ENCODE results near the gene CHEK2.
"Not testable (repeated sequence)": the region's sequence is repeated elsewhere in the genome, so short reads cannot be mapped to it uniquely, and the experiment has no call there.

The CHEK2 gene

DNA sequence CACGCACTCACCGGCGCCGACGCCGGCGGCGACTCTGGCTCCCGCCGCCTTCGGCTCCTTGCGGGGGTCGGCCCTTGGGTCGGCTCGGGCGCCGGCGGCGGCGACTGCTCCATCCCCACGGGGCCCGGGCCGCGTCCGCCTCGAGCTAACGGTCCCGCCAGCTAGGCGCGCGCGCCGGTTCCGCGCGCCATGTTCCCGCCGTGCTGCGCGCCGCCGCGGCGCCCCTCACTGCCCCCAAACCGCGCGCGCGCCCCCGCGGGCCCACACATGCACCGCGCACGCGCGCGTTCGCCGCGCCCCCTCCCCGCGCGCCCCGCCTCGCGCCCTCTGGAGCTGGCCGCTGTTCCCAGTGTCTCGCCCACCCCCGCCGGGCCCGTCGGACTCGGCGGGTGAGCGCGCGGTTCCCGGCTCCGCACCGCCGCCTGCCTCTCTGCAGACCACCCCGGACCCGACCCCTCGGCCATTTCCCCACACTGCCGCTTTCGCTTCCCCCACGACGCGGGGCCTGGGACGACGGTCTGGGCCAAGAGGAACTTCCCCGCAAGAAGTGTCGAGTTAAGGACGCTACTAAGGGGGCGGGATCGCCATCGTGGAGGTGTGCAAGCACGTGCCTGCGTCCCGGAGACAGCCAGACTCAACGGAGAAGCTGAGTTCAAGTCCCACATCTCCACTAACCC lies 61.9 kb downstream of the CHEK2 start, which contains the start of gene TTC28:
Gene TTC28 (minus strand): TSS at position 230 of the 677 bp plus-strand sequence. CDS start 117 bp downstream, at position 113.
- H3K4me3 ChIP-seq (ENCODE audit: low read depth, low read length), result peak within 1 kb of the TSS; percentile 70
- DNase-seq (ENCODE audit: low read depth, low spot score), result peak; percentile 63

DNA sequence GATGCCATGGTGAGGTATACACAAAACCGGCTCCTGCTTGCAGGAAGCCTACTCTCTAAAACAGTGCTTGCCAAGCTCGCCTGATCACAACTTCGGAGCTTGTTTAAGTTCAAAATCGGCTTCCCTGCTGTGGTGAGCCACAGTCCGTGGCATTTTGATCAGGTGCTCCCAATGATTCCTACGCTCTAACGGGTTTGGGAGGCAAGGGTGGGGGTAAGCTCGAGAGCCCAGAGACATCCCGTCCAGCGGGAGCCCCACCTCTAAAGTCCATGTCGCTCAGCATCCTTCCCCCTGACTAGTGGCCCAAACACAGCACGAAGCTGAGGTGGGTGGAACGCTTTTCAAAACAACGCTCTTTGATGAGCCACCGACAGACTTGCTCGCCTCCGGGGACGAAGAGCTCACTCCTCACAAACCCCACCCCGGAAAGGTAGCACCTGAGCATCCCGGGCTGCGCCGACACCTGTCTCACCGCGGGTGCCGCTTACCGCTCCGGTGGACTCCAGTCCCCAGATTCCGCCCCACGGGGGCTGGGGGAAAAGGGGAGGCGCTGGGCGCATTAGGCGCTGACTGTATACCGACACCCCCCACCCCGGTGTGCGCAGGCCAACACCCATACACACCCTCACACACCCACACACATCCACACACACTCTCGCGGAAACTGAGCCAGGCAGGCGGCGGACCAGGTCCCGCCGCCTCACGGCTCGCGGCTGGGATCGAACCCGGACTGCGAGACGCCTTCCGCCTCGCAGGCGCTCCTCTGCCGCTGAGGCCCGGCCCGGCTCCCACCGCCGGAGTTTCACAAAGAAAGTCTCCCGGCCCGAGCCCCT lies 62.6 kb downstream of the CHEK2 start:
- DNase-seq (ENCODE audit: low read depth, low spot score); in situ Hi-C loops (cut with HindIII; ENCODE audit: low sequenced_read_pairs): not testable (repeated sequence)
- H3K4me3 ChIP-seq (ENCODE audit: low read depth, low read length), result peak overlapping the region; percentile 70

More for the DNA sequence above, 61.9 kb downstream of the CHEK2 start, which contains the start of gene TTC28:
- in situ Hi-C loops (cut with HindIII; ENCODE audit: low sequenced_read_pairs), result not testable (repeated sequence)

DNA sequence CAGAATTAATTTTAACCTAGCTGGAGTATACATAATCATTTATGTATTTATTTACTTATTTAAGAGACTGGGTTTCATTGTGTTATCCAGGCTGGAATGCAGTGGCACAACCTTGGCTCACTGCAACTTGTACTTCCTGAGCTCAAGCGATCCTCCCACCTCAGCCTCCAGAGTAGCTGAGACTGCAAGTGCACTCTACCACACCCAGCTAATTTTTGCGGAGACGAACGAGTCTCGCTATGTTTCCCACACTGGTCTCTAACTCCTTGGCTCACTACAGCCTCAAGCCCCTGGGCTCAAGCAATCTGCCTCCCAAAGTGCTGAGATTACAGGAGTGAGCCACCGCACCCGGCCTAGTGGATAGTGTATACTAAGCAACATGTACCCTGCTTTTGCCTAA lies 63.5 kb downstream of the CHEK2 start:
- in situ Hi-C loops (cut with HindIII; ENCODE audit: low sequenced_read_pairs); DNase-seq (ENCODE audit: low read depth, low spot score); H3K4me3 ChIP-seq (ENCODE audit: low read depth, low read length): not testable (repeated sequence)

DNA sequence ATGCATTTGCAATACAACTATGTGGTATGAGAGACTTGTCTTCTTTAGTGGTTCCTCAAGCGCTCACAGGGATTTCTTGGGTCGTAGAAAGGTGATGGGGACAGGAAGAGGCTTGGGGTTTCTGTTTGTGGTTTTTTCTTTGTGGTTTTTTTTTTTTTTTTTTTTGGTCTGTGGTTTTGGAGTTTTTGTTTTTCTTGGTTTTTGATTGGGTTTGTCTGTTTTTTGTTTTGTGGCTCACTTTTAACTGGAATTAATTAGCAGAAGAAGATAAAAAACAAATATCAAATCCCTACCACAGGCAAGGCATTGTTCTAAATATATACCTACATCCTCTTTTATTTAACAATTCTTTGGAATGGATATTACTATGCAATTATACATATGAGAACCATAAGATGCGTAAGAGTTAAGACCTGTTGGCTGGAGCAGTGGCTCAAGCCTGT lies 67.5 kb downstream of the CHEK2 start:
- peak; percentile 71 for DNase-seq (ENCODE audit: low read depth, low spot score)
- in situ Hi-C loops (cut with HindIII; ENCODE audit: low sequenced_read_pairs), result no loop called here
- TF ChIP-seq, protein P1, sequence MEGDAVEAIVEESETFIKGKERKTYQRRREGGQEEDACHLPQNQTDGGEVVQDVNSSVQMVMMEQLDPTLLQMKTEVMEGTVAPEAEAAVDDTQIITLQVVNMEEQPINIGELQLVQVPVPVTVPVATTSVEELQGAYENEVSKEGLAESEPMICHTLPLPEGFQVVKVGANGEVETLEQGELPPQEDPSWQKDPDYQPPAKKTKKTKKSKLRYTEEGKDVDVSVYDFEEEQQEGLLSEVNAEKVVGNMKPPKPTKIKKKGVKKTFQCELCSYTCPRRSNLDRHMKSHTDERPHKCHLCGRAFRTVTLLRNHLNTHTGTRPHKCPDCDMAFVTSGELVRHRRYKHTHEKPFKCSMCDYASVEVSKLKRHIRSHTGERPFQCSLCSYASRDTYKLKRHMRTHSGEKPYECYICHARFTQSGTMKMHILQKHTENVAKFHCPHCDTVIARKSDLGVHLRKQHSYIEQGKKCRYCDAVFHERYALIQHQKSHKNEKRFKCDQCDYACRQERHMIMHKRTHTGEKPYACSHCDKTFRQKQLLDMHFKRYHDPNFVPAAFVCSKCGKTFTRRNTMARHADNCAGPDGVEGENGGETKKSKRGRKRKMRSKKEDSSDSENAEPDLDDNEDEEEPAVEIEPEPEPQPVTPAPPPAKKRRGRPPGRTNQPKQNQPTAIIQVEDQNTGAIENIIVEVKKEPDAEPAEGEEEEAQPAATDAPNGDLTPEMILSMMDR (IDR thresholded peaks at IDR 0.05; ENCODE audit: low read depth, low read length), result no peak
- no peak overlapping the region for H3K4me3 ChIP-seq (ENCODE audit: low read depth, low read length)

DNA sequence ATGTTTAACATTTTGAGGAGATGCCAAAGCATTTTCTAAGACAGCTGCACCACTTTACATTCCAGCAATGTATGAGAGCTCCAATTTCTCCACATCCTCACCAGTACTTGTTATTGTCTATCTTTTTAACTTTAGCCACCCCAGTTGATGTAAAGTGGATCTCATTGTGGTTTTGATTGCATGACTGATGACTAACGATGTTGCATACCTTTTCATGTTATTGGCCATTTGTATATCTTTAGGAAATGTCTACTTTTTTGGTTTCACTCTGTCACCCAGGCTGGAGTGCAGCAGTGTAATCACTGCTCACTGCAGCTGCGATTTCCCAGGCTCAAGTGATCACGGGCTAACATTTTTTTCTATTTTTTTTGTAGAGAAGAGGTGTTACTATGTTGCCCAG lies 70.9 kb downstream of the CHEK2 start:
- DNase-seq (ENCODE audit: low read depth, low spot score), result no peak
- no peak overlapping the region for H3K4me3 ChIP-seq (ENCODE audit: low read depth, low read length)
- in situ Hi-C loops (cut with HindIII; ENCODE audit: low sequenced_read_pairs), result no loop called here
- TF ChIP-seq, protein P1 (IDR thresholded peaks at IDR 0.05; ENCODE audit: low read depth, low read length), result no peak

DNA sequence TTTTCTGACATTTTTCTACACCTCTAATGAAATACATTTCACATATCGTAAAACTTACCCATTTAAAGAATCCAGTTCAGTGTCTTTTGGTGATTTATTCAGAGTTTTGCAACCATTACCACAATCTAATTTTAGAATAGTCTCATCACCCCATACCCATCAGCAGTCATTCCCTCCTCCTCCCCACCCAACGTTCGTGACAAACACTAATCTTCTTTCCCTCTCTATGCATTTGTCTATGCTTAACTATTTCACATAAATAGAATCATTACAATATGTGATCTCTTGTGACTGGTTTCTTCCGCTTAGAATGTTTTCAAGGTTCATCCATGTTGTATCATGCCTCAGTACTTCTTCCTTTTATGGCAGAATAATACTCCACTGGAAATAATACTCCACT lies 71.5 kb downstream of the CHEK2 start:
- in situ Hi-C loops (cut with HindIII; ENCODE audit: low sequenced_read_pairs), result no loop called here
- TF ChIP-seq, protein P1 (IDR thresholded peaks at IDR 0.05; ENCODE audit: low read depth, low read length), result no peak
- no peak overlapping the region for H3K4me3 ChIP-seq (ENCODE audit: low read depth, low read length)
- no peak for DNase-seq (ENCODE audit: low read depth, low spot score)

DNA sequence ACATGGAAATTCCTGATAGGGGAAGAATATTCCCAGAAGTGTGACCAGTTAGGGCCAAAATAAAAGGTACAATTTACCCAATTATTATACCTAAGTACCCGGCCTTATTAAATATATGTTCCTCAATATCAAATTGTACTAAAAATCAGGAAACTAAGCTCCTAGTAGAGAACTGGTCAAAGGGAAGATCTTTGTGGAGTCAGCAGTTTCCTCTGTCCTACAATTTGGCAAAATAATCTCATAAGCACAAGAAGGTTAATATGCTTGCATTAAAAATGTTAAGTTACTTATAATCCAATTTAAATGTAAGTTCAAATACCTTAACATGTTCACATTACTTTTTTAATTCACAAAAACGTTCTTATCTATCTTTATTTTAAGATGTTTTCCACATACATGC lies 72.2 kb downstream of the CHEK2 start:
- DNase-seq (ENCODE audit: low read depth, low spot score), result no peak
- TF ChIP-seq, protein P1 (IDR thresholded peaks at IDR 0.05; ENCODE audit: low read depth, low read length), result no peak
- no peak overlapping the region for H3K4me3 ChIP-seq (ENCODE audit: low read depth, low read length)
- in situ Hi-C loops (cut with HindIII; ENCODE audit: low sequenced_read_pairs), result no loop called here

DNA sequence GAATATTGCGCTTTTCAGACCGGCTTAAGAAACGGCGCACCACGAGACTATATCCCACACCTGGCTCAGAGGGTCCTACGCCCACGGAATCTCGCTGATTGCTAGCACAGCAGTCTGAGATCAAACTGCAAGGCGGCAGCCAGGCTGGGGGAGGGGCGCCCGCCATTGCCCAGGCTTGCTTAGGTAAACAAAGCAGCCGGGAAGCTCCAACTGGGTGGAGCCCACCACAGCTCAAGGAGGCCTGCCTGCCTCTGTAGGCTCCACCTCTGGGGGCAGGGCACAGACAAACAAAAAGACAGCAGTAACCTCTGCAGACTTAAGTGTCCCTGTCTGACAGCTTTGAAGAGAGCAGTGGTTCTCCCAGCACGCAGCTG lies 78.1 kb downstream of the CHEK2 start:
- DNase-seq (ENCODE audit: low read depth, low spot score); in situ Hi-C loops (cut with HindIII; ENCODE audit: low sequenced_read_pairs); H3K4me3 ChIP-seq (ENCODE audit: low read depth, low read length): not testable (repeated sequence)
